GM18873 (cell line): ENCODE data around the gene TBL1X.

Source experiments
- ATAC-seq: cut with Tn5 transposase; IDR thresholded peaks from one replicate; pipeline ENCODE4 v1.9.1; 2021; ENCODE audit warnings: mild to moderate bottlenecking, moderate library complexity, moderate number of reproducible peaks; ENCODE audit not compliant: unreplicated experiment, low FRiP score

Gene TBL1X

DNA sequence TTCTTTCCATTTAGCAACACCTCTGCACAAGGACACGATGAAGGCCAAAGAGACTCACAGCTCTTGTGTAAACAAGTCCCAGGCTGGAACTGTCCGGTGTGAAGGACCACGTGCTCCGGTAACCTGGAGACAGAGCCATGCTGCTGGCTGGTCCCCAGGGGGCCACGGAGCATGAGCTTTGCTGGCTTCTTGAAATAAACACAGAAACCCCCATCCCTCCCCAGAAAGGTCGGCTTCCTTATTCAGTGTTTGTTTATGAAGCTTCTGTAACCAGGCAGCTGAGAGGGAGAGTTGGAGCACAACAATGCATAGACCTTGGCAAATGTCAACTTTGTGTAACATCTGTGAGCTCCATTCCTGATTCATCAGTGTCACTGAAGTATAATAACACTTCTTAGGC is 191.4 kb downstream of the TBL1X start:
- ATAC-seq: peak; percentile 62

DNA sequence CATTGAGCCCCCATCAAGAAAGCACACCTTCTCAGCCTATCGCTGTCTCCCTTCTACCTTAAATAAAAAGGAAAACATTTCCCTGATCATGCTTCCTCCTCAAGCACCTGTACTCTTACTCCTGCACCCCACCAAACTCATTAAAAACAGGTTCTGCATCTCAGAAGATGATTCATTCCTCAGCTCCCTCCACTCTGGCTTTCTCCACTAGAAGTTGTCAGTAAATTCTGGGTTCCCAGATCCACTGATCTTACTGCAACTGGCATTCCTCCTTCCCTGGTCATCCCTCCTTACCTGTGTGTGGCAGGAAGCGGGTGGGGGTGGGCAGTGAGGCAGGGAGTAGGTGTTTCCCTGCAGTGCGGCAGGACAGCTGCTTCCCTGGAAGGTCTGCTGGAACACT is 192.0 kb downstream of the TBL1X start:
- ATAC-seq: no peak

DNA sequence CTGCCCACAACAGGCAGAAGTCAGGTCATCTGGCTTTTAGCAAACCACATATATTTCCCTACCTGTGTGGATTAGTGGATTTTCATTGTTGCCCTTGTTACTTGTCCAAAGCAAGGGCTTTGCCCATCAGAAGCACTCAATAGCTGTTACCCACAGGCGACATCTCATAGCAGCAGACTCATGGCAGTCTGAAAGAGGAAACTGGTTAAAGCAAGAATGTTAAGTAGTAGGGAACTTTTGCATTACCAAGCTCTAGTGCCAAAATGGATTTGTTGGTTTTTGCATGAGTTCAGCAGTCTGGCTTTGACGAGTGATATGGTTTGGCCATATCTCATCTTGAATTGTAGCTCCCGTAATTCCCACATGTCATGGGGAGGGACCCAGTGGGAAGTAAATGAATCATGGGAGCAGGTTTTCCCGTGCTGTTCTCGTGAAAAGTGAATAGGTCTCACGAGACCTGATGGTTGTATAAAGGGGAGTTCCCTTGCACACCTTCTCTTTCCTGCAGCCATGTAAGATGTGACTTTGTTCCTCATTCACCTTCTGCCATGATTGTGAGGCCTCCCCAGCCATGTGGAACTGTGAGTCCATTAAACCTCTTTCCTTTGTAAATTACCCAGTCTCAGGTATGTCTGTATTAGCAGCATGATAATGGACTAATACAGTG is 192.9 kb downstream of the TBL1X start:
- ATAC-seq: no peak

DNA sequence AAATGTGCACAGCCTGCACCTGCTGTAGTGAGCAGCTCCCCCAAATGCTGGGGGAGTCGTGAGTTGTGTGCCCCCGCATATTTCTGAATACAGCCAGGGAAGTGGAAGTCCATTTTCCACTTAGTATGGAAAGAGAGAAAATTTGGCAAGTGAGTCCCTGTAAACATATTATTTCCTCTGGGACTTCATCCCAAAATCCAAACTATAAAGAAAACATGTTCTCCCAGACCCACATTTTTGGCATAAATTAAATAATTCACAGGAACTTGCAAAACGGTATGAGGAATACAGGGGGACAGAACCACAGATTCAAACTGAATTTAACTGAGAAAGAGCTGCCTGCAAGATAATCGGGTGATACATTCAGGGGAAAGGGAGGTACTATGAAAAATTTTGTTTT is 193.6 kb downstream of the TBL1X start:
- no peak for ATAC-seq

DNA sequence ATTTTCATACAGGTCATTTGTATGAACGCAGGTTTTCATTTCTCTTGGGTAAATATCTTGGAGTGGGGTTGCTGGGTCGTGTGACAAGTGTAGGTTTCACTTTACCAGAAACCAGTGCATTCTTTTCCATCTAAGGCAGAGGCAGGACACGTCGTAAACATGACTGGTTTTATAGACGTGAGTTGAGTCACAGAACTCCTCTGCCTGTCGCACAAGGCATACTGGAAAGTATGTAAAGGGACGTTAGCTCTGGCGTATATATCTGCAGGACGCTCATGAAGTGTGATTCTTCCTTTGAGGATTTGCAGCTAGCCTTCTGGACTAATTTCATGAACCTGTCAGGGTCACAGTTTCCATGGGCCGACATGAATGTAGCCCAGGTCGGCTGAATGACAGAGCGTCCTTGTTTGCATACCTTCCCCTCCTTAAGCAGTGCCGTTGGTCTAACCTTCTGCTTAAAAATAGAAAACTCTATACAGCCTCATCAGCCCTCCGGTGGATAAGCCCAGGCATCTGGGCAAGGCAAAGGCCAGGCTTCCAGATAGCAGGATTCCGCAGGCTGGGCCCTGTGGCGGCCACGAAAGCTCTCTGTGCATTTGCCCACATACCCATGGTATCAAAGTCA is 194.8 kb downstream of the TBL1X start:
- no peak for ATAC-seq

DNA sequence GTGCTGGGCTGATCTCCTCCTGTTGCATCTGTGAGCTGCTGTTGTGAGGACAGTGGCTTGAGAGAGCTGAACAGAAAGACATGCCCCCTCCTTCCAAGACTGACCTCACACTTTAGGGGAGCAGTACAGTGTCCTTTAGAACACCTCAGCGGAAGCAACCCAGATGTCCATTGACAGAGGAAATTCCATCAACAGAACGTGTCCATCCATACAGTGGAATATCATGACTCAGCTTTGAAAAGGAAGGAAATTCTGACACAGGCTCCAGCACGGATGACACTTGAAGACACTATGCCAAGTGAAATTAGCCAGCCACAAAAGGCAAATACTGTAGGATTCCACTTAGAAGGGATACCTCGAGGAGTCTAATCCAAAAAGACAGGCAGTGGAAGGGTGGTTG is 197.3 kb downstream of the TBL1X start:
- no peak for ATAC-seq

DNA sequence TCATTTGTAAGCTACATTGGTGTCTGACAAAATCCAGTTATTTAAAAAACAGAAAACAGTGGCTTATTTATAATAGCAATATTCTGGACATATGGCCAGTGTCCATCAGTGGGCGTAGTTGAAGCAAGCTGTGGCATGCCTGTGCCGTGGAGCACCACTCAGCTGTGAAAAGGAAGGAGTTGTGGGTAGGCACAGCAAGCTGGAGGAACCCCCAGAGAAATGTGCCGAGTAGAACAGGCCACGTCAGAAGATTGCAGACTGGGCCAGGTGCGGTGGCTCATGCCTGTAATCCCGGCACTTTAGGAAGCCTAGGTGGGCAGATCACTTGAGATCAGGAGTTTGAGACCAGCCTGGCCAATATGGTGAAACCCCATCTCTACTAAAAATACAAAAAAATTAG is 198.4 kb downstream of the TBL1X start:
- no peak for ATAC-seq

DNA sequence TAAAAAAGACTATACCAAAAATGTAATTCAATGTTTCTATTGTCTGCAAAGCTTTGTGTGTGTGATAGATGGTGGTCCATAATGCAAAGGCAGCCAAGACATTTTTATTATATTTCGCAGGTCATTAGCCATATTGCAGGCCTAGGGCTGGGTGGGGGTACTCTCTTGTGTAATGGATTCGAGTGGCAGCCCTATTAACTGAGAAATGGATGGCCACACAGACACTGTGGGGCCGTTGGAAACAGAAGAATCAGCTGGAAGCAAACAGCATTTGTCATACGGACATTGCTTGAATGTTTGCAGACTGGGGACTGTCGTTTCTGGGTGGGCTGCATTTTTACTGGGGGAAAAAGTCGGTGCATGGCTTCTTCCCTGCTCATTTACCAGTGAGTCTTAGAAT is 199.4 kb downstream of the TBL1X start:
- ATAC-seq: no peak

DNA sequence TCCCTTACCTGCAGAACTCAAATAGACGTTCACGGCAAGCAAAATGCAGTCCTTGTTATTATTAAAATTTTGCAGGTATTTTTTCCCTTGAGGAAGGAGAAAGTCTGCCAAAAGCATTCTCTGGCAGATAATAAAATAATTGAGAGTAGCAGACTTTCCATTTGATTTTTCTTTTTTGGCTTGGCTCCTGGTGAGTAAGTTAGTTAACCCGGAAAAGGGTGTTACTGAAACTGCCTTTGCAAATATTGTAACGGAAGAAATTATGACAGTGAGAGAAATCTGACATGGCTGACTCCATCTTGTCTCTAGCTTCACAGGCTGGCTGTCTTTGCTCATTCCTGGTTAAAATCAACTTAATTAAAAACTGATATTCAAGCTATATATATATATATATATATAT is 200.3 kb downstream of the TBL1X start:
- no peak for ATAC-seq

DNA sequence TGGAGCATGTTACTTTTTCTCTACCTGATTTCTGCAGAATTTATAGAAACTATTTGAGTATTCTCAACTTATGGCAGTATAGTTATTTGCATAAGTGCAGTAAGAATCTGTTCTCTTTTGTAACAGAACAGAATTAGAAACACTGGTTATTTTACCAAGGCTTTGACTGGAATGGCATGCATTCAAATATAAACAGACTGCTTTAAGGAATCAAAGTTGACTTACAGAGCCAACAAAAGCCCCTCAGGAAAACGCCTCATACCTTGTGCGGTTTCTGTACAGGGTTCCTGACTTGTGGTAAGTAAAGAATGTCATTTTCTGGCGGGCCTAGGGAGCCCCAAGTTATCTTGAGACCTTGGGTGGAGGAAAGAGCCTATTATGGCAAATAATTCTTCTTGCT is 203.7 kb downstream of the TBL1X start:
- ATAC-seq: no peak

DNA sequence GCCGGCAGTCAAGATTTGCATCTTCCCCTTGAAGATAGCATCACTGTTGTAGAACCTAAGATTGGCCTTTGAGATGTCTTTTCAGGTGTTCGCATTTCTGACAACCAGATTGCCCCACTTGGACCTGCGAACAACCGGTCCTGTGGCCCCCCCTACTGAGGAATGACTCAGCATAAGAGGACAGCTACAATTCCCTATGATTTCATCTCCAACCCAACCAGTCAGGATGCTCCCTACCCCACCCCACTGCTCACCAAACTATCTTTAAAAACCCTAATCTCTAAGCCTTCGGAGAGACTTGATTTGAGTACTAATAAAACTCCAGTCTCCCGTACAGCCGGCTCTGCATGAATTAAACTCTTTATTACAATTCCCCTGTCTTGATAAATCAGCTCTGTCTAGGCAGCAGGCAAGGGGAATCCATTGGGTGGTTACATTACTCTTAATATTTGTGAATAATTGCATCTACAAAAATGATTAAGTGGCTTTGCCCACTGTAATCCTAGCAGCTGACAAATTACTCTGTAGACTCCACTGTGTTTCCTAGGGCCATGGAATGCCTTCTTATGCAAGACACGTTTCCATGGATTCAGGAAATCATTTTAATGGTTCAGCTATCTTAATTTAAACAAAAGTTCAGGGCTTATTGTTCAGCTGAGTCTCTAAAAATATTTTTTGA is 205.4 kb downstream of the TBL1X start:
- ATAC-seq: no peak

DNA sequence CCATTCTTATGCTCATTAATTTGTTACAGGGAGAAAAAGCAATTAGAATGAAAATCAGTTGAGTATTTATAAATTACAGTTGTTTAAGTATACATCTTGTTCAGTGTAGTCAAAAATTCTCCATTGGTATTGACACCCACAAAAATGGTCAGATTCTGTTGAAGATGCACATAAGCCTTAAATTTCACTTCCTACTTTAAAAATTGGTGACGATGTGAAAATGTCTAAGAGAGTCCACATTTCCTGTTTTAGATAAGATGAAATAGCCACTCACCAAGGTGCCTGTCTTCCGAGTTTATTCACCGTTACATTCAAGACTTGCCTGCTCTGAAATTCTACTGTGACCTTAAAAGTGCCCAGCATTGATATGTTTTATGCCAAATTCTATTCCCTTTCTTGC is 207.1 kb downstream of the TBL1X start:
- ATAC-seq: peak; percentile 47

DNA sequence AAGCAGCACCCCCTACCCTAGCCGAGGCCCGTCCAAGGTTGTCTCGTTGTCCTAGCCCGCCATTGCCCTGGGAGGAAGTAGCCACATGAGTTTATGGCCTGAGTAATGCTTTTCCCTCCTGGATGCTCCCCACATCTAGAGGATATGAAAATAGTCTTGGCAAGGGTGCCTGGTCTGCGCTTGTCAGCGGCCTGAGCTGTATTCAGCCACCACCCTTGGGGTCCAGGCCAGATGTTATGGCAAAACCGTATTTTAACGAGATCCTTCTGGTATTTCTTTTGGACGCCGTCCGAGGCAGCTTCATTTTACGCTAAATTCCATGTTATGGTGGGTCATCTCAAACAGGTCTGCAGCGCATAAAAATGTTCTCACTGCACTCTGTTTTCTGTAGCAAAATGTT is 211.4 kb downstream of the TBL1X start:
- ATAC-seq: no peak

DNA sequence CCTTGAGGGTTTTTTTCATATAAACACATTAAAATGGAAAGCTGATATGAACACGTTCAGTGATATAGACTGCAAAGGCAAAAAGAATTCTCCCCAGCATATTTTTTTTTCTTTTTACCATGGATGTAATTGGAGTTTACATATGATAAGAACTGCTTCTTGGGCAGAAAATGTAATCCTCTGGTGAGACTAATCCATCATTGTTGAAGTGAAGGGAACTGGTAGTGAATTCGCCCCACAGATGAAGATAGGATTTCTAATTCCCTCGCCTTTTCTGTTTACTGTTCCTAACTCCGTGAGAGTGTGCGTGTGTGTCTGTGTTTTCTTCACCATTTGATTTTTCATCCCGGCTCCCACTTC is 211.9 kb downstream of the TBL1X start:
- ATAC-seq: no peak

DNA sequence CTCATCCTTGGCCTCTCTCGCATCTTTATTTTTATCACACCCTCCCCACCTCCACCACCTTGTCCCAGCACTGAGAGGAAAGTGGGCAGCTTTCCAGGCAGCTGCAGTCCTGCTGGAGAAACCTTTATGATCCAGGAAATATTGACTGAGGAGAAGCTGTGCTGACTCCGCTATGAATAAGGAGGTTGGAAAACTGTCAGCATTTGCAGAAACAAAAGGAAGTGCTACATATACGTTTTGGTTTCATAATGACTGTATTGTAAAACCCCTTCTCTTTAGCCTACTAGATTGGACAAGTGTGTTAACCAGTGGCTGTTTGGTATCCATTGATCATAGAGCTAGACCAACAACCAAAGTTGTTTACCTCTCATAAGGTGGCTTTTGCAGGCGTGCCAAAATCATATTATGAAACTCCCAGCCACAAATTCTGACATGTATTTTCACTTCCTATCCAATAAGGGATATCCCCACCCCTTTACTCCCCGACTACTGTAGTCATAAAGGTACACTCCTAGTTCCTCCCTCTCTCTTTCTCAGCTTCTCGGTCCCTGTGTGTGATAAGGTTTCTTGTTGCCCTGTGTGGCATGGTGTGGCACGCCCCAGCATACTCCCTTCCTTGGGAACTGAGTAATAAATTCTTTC is 212.4 kb downstream of the TBL1X start:
- ATAC-seq: peak; percentile 98

DNA sequence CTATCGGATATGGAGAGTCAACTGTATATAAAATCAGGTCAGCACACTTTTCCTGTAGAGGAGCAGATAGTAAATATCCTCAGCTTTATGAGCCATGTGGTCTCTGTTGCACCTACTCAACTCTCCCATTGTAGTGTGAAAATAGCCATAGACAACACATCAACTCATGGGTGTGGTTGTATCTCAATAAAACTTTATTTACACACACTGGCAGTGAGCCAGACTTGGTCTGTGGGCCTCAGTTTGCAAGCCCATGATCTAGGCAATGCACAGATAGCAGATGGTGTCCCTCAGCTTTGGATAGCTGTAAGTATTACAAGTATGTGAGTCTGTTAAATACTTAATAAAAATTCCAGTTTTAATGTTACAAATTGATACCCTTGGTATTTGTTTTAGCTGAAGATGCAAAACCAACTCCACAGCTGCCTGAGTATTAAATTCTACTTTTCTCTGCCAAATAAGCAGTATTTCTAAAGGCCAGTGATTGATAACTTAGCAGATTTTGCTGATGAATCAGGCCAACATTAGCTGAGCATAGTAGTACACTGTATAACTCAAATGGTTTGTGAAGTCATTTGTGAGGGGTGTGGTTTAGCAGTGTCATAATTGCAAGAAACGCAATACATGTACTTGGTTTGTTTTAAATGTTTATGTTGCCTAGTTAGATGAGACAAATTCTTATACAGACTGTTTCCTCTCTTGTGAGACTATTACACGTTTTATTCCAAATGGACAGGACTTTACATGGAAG is 213.5 kb downstream of the TBL1X start:
- no peak for ATAC-seq

DNA sequence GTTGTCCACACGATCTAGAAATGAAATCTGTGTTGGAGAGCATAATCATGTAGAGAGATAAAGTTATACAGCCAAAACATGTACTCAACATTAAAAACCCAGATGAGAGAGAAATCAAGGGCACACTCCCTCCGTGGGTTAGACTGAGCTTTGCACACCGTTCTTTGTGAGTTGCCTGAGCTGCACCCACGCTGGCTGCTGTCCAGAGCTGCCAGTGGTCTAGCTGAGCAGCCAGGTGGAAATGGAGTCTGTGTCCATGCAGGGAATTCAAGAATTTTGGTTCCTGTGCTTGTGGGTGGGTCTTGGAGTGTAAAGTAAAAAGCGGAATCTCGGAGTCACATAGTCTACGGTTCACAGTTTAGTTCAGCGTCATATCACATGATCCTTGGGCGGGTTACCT is 216.2 kb downstream of the TBL1X start:
- no peak for ATAC-seq

DNA sequence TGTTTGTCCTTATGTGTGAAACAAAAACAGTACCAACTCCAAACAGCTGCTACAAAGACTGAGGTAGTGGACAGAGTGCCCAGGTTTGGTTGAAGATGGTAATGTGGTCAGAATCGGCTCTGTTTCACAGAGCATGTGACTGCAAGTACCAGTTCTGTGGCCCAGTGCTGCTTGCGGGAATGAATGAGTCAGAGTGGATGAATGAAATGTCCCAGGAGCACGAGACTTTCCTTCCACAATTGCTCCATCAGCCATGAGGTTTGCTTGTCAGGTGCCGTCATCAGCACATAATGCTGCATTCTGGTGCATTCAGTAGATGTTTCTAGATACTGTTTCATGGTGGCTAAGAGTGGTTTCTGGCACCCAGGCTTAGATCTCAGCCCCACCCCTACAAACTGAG is 216.6 kb downstream of the TBL1X start:
- ATAC-seq: no peak

DNA sequence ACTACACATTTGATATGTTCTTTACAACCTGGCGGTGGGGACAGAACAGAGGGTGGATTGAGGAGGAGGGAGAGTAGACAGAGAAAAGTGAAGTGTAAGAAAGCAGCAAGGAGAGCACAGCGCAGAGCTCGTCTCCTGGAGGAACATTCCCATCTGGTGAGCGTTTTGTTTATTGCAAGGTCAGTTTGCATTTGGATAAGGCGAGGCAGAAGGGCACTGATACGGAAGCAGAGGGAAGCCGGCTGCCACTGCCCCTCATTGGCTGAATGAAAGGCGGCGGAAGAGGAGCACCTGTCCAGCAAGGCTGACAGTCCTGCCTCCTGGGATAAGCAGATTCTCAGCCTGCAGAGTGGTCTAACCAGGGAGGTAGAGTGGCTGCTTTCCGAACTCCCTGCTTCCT is 217.6 kb downstream of the TBL1X start:
- ATAC-seq: no peak

DNA sequence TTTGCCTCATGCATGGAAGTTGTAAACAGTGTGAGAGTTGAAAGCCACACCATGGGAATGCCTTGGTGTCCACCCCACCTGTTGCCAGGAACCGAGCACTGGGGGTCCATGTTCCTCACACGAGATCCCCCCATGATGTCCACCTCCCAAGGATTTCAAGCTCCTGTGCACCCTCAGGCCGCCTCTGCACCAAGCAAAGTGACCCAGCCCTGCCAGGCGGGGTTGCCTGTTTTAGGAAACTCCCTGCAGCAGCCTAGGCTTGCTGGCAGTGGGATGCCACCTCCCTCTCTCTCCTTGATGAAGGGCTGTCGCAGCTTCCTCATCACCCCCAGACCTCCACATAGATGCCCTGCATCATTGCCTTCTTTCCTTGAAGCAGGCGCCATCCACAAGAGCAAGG is 218.0 kb downstream of the TBL1X start:
- ATAC-seq: no peak

DNA sequence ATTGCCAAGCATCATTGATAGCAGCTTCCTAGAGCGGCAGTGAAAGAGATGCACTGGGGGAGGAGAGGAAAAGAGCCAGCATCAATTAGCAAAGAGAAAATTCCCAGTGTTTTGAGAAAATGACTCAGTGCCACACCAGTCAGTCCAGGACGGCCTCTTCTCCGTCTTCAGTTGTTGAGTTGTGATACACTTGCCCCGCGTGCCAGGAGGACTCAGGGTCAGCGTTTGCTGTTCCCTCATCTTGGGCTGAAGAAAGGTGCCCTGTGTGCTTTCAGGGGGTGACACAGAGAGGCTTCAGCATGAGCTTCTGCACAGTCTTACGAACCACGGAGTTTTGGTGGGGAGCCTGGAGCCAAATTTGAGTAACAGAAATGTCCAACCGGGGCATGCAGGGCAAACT is 218.5 kb downstream of the TBL1X start:
- ATAC-seq: no peak
